HG03097 (cell line): ENCODE data around the gene FLOT2.
"Not testable (repeated sequence)": the region's sequence is repeated elsewhere in the genome, so short reads cannot be mapped to it uniquely, and the experiment has no call there.

Source experiments
- ATAC-seq: cut with Tn5 transposase; IDR thresholded peaks from one replicate; pipeline ENCODE4 v1.9.1; 2021; ENCODE audit not compliant: unreplicated experiment, low FRiP score

Gene FLOT2

GRCh38 chr17:28896884-28897768, at the start of gene FLOT2:
Gene FLOT2, minus strand, starts transcription at chr17:28897733. Its CDS starts 159 bp downstream, at chr17:28897574.
- no peak for ATAC-seq

GRCh38 chr17:28946239-28946638, 48.7 kb upstream of the FLOT2 start:
- no peak for ATAC-seq

- no peak for ATAC-seq
Observed at GRCh38 chr17:28944862-28945741, 47.6 kb upstream of the FLOT2 start.

- ATAC-seq: no peak
Observed at GRCh38 chr17:28944343-28944742, 46.8 kb upstream of the FLOT2 start.

- ATAC-seq: no peak
Observed at GRCh38 chr17:28942925-28943324, 45.4 kb upstream of the FLOT2 start.

- no peak for ATAC-seq
Observed at GRCh38 chr17:28941251-28941650, 43.7 kb upstream of the FLOT2 start.

- no peak for ATAC-seq
Observed at GRCh38 chr17:28940675-28941074, 43.1 kb upstream of the FLOT2 start.

GRCh38 chr17:28940142-28940541, 42.6 kb upstream of the FLOT2 start:
- ATAC-seq: no peak

- ATAC-seq: no peak
Observed at GRCh38 chr17:28938552-28938951, 41.0 kb upstream of the FLOT2 start.

- no peak for ATAC-seq
Observed at GRCh38 chr17:28937044-28937729, 39.7 kb upstream of the FLOT2 start.

- ATAC-seq: no peak
Observed at GRCh38 chr17:28935744-28936460, 38.4 kb upstream of the FLOT2 start.

- not testable (repeated sequence) for ATAC-seq
Observed at GRCh38 chr17:28934508-28934907, 37.0 kb upstream of the FLOT2 start.

GRCh38 chr17:28929787-28930186, 32.3 kb upstream of the FLOT2 start:
- ATAC-seq: no peak

- no peak for ATAC-seq
Observed at GRCh38 chr17:28928061-28928460, 30.5 kb upstream of the FLOT2 start.

GRCh38 chr17:28926786-28927185, 29.3 kb upstream of the FLOT2 start:
- no peak for ATAC-seq

GRCh38 chr17:28926366-28926765, 28.8 kb upstream of the FLOT2 start:
- no peak for ATAC-seq

GRCh38 chr17:28925912-28926365, 28.4 kb upstream of the FLOT2 start:
- ATAC-seq: peak; percentile 35

- no peak for ATAC-seq
Observed at GRCh38 chr17:28920201-28920600, 22.7 kb upstream of the FLOT2 start.

- no peak for ATAC-seq
Observed at GRCh38 chr17:28918295-28918694, 20.8 kb upstream of the FLOT2 start.

GRCh38 chr17:28917465-28917864, 19.9 kb upstream of the FLOT2 start:
- no peak for ATAC-seq
